Lung (tissue), 12 donors: ENCODE measurements around the gene MED13L. TPM values are rescaled to one million over a fixed set of nuclear protein-coding genes. Genes with fewer than 3 reads are reported as not detected.

Source experiments
- ATAC-seq: fragments of 200-7000 bp; cut with Tn5 transposase; one replicate; pipeline ENCODE4 v1.9.1; 2020; ENCODE audit warnings: moderate number of reproducible peaks; ENCODE audit not compliant: insufficient read depth, low FRiP score
- DNase-seq, 3 donors: peaks; one replicate each; pipeline ENCODE4 v3.0.0-alpha.2; 2013 to 2017
- H3K27ac ChIP-seq, 2 donors: one replicate each; pipeline ENCODE4 v1.5.1; 2013; ENCODE audit warnings: mild to moderate bottlenecking in 2 of 2, moderate library complexity in 2 of 2, control low read depth in 1 of 2, inconsistent platforms in 1 of 2, low read depth in 1 of 2, low read length in 1 of 2
- H3K27me3 ChIP-seq, 3 donors: one replicate each; pipeline ENCODE4 v1.5.1; 2013; ENCODE audit warnings: low read length in 2 of 3; ENCODE audit not compliant: control insufficient read depth in 3 of 3, insufficient read depth in 3 of 3
- H3K36me3 ChIP-seq, 4 donors: one replicate each; pipeline ENCODE4 v1.5.1; 2013; ENCODE audit warnings: low read length in 4 of 4, mild to moderate bottlenecking in 1 of 4, moderate library complexity in 1 of 4; ENCODE audit not compliant: control insufficient read depth in 4 of 4, insufficient read depth in 4 of 4
- H3K4me1 ChIP-seq, 5 donors: one replicate each; pipeline ENCODE4 v1.5.1; 2013; ENCODE audit warnings: low read length in 5 of 5, mild to moderate bottlenecking in 2 of 5, moderate library complexity in 1 of 5; ENCODE audit not compliant: control insufficient read depth in 5 of 5, insufficient read depth in 5 of 5
- H3K4me3 ChIP-seq: one replicate; pipeline ENCODE4 v1.5.1; 2013; ENCODE audit warnings: mild to moderate bottlenecking, control low read depth, moderate library complexity
- H3K9ac ChIP-seq, 2 donors: one replicate each; pipeline ENCODE4 v1.5.1; 2013; ENCODE audit warnings: low read length in 2 of 2, control low read depth in 1 of 2; ENCODE audit not compliant: insufficient read depth in 1 of 2
- H3K9me3 ChIP-seq, 4 donors: one replicate each; pipeline ENCODE4 v1.5.1; 2013; ENCODE audit warnings: low read length in 3 of 4, mild to moderate bottlenecking in 1 of 4, moderate library complexity in 1 of 4; ENCODE audit not compliant: control insufficient read depth in 4 of 4, insufficient read depth in 3 of 4
- CTCF ChIP-seq: IDR thresholded peaks from 2 replicates; pipeline ENCODE4 v1.5.1; 2012; ENCODE audit warnings: mild to moderate bottlenecking; ENCODE audit errors: control extremely low read depth, extremely low read depth
- WGBS, 2 donors: extraction: QIAGEN DNeasy Blood & Tissue Kit; methylation state at CpG; one replicate each; pipeline ENCODE4 v1.1.7; 2013; 5-methylcytosine and 5-hydroxymethylcytosine counted together
- polyA plus RNA-seq, 2 donors: library from polyadenylated mRNA; stranded (reverse); fragments of 200-250 nt; gene quantifications; one replicate each; pipeline ENCODE4 v1.2.1, GENCODE V29; 2013
- total RNA-seq, 2 donors: library from RNA; depleted of rRNA in 1 of 2; stranded (reverse); fragments of >200 nt in 1 of 2; gene quantifications; one replicate each; pipeline ENCODE4 v1.2.1, GENCODE V29; 2014 to 2021
- donor health status: control.
- donor health status: control.
- donor health status: Bipolar disorder and iron deficiency.
- donor health status: healthy.
- donor health status: DM: yes; HTN: yes; CAD: no.

Gene MED13L
- total and polyA plus RNA-seq, 4 donors: 18.2 to 329 (median 71.4) TPM

- Histone ChIP-seq H3K4me1 (peaks cover 0 to 25% (median 9%) of the 10 kb centered on the region in 5 donors), H3K4me3 (no peak overlapping the region), H3K36me3 (no peaks in the 10 kb centered on the region), H3K27me3 (no peaks in the 10 kb centered on the region), H3K27ac (no peak overlapping the region), H3K9ac (no peak overlapping the region), H3K9me3 (no peaks in the 10 kb centered on the region)
- DNase-seq: no peak
- no peak for TF ChIP-seq CTCF
- no peak for ATAC-seq
- 86 to 88% methylated on average over 1 of the region's 1 CpG for WGBS, 2 donors
These were observed 75.6 kb downstream of the MED13L start for GRCh38 chr12:116201908-116202307.

- peaks cover 0 to 30% (median 11%) of the 10 kb centered on the region in 5 donors for H3K4me1 ChIP-seq
These were observed 76.1 kb downstream of the MED13L start for GRCh38 chr12:116201359-116201758.

GRCh38 chr12:116200812-116201211 is 76.7 kb downstream of the MED13L start:
- 97 to 98% methylated on average over 1 of the region's 1 CpG for WGBS, 2 donors
- no peaks in the 10 kb centered on the region for H3K27me3 ChIP-seq
- TF ChIP-seq CTCF: no peak
- no peaks in the 10 kb centered on the region for H3K36me3 ChIP-seq
- no peak overlapping the region for H3K9ac ChIP-seq
- H3K27ac ChIP-seq: no peak overlapping the region
- no peaks in the 10 kb centered on the region for H3K9me3 ChIP-seq
- no peak for DNase-seq
- no peak for ATAC-seq
- H3K4me1 ChIP-seq: peaks cover 0 to 33% (median 11%) of the 10 kb centered on the region in 5 donors
- no peak overlapping the region for H3K4me3 ChIP-seq

More at GRCh38 chr12:116201359-116201758, 76.1 kb downstream of the MED13L start:
- DNase-seq (no peak), ATAC-seq (no peak)
- Histone ChIP-seq H3K36me3 (no peaks in the 10 kb centered on the region), H3K4me3 (no peak overlapping the region), H3K9me3 (no peaks in the 10 kb centered on the region), H3K9ac (no peak overlapping the region), H3K27me3 (no peaks in the 10 kb centered on the region), H3K27ac (no peak overlapping the region)
- no peak for TF ChIP-seq CTCF
- WGBS, 2 donors: 88 to 91% methylated on average over 2 of the region's 2 CpGs

- ATAC-seq: no peak
- H3K9me3 ChIP-seq: no peaks in the 10 kb centered on the region
These were observed 78.3 kb downstream of the MED13L start for GRCh38 chr12:116199160-116199706.

More at GRCh38 chr12:116199160-116199706, 78.3 kb downstream of the MED13L start:
- no peak overlapping the region for H3K27ac ChIP-seq
- peaks cover 0 to 33% (median 11%) of the 10 kb centered on the region in 5 donors for H3K4me1 ChIP-seq
- H3K4me3 ChIP-seq: no peak overlapping the region
- H3K9ac ChIP-seq: no peak overlapping the region
- peaks cover 0 to 1% (median 0%) of the 10 kb centered on the region in 4 donors for H3K36me3 ChIP-seq
- DNase-seq: no peak
- no peaks in the 10 kb centered on the region for H3K27me3 ChIP-seq
- no peak for TF ChIP-seq CTCF
- 14 to 48% methylated on average over 1 of the region's 1 CpG for WGBS, 2 donors
